Stimulated activated CD8-positive, alpha-beta memory T cell treated with anti-CD3 and anti-CD28 coated beads, Interleukin-7, amount 100 ng/mL, for 1 hour (primary cell): ENCODE results near the gene DHDDS.
A peak's percentile ranks its signal among the peaks of the same experiment; 100 is the strongest.
"Not testable (repeated sequence)": the region's sequence is repeated elsewhere in the genome, so short reads cannot be mapped to it uniquely, and the experiment has no call there.

Experiments used
- DNase-seq, 2 donors: peaks; one replicate each; pipeline ENCODE4 v3.0.0-alpha.2; 2020; ENCODE audit warnings: low read depth in 2 of 2

DHDDS gene

GRCh38 chr1:26431979-26432695 lies at the start of gene DHDDS:
Gene DHDDS (plus strand): TSS chr1:26432321. CDS start chr1:26432946, 625 bp downstream.
- DNase-seq: peak; percentile 98

- no peak for DNase-seq
These were observed 48.0 kb upstream of the DHDDS start for GRCh38 chr1:26384076-26384475.

DNA sequence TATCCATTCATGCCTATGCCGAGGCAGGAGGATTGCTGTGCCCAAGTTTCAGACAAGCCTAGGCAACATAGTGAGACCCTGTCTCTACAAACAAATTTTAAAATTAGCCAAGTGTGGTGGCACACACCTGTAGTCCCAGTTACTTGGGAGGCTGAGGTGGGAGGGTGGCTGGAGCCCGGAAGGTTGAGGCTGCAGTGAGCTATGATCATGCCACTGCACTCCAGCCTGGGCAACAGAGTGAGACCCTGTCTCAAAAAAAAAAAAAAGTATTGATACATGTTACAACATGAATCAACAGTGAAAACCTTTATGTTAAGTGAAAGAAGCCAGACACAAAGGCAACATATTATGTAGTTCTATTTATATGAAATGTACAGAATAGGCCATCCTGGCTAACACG lies 47.1 kb upstream of the DHDDS start:
- DNase-seq: not testable (repeated sequence)

DNA sequence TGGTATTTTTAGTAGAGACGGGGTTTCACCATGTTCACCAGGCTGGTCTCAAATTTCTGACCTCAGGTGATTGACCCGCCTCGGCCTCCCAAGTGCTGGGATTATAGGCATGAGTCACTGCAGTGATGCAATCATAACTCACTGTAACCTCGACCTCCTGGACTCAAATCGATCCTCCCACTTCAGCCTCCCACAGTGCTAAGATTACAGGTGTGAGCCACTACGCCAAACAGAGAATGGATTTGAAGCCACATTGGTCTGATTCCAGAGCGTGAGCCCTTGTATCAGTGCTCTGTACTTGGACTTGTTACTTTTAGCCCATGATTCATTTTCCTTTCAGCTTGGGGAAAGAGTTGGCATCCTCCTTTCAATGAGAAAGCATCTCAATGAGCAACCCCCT lies 44.7 kb upstream of the DHDDS start:
- no peak for DNase-seq

- no peak for DNase-seq
These were observed 43.2 kb upstream of the DHDDS start for GRCh38 chr1:26388791-26389445.

DNA sequence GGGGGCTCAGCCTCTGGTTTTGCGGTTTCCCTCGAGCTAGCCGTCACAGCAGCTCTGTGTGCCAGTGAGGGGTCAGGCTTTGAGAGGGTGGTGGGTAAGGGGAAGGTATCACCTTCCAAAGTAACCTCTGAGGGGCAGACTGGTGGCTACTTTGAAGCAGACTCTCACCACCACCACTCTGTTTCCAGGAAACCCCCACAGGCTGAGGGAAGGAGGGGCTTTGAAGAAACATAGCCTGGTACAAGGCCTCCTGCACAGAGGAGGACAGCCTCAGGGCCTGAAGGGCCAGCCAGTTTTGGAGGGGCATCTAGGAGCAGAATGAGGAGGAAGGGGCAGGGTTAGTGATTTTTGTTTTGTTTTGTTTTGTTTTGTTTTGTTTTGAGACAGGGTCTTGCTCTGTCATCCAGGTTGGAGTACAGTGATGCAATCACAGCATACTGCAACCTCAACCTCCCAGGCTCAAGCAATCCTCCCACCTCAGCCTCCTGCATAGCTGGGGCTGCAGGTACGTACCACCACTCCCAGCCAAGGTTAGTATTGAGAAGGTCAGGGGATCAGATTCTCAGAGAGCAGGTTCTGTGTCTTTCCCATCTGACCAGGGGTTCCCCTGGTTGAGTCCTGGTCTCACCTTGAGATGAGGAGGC lies 42.4 kb upstream of the DHDDS start:
- DNase-seq: no peak

DNA sequence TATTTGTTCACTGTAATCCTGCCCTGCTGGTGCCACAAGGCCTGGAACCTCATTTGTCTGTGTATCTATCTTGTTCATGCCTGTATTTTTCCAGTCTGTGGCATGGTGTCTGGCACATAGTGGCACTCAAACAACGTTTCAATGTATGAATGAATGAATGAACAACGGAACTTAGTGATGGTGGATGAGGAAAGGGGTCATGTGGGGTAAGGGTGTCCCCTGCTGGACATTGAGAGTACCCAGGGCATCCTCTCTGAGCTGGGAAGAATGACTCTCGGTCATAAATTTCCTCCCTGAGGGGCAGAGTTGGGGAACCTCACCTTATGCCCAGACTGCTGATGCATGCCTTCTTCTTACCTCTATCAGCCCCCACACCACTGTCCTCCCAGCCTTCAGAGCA lies 40.7 kb upstream of the DHDDS start:
- DNase-seq: peak in 1 of 2 donors; percentile 14

GRCh38 chr1:26395754-26396153 lies 36.4 kb upstream of the DHDDS start:
- no peak for DNase-seq

- no peak for DNase-seq
These were observed 33.1 kb upstream of the DHDDS start for GRCh38 chr1:26399034-26399433.

DNA sequence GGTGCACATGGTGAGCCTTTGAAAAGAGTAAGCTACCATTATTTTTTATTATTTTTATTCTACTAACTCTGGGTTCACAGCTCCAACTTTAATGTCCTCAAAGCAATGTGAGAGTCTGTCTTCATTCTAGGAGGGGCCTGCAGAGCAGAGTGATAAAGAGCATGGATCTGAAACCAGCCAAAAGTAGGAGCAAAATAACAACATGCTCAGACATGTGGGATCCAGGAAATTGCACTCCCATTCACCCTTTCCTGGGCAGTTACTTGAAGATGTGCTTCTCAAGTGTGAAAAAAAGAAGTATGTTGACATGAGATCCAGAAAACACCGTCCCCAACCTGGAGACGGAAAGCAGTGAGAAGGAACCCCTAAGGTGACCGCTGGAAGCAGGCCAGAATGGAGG lies 30.2 kb upstream of the DHDDS start:
- no peak for DNase-seq

DNA sequence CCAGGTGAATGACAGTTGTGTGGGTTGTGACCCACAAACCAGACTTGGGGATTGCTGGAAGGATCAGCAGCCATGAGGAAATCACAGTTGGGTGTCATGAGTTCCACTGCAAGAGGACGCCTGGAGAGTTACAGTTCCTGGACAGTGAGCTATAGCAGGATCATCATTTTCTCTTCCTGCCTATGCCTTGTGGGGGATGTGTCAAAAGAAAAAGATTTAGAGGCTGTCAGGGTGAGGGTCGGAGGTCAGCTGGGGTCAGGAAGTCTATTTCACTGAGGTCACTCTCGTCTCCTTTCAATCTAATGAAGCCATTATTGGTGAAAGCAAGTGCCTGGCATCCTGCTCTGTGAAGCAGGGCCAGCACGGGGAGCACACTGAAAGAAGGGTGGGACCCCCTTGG lies 28.5 kb upstream of the DHDDS start:
- DNase-seq: no peak

GRCh38 chr1:26404641-26405040 lies 27.5 kb upstream of the DHDDS start:
- no peak for DNase-seq

DNA sequence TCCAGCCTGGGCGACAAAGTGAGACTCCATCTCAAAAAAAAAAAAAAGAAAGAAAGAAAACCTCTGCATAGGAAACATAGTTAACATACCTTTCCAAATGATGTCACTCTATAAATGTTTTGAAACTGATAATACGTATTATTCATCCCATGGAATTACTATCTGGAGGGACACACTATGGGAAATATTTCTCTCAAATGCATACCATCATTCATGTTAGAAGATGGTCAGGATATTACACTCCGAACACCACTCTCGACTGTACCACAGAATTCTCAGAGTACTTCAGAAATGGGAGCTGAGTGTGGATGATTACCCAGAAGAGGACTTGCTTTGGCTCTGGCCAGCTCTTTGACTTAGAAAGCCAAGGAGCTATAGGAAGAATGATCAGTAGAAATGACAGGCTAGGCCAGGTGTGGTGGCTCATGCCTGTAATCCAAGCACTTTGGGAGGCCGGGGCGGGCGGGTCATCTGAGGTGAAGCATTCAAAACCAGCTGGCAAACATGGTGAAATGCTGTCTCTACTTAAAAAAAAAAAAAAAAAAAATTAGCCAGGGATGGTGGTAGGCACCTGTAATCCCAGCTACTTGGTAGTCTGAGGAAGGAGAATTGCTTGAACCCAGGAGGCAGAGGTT lies 26.7 kb upstream of the DHDDS start:
- no peak for DNase-seq

DNA sequence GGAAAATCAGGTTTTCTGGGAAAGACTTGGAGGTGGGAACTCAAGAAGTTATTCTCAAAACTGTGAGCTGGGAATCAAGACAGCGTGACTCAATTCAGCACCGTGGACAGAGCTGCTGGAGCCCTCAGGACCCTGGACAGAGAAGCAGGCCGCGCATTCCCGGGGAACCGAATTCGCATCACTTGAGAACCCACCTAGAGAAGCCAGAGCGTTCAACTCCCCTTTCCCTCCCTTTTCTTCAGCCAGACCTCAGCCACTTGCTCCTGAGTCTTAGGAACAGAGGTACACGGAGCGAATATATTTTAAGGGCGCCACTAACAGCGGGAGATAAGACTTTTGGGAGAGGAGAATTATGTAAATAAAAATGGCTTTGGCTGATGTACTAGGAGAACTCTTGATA lies 23.5 kb upstream of the DHDDS start:
- peak; percentile 52 to 63 for DNase-seq

DNA sequence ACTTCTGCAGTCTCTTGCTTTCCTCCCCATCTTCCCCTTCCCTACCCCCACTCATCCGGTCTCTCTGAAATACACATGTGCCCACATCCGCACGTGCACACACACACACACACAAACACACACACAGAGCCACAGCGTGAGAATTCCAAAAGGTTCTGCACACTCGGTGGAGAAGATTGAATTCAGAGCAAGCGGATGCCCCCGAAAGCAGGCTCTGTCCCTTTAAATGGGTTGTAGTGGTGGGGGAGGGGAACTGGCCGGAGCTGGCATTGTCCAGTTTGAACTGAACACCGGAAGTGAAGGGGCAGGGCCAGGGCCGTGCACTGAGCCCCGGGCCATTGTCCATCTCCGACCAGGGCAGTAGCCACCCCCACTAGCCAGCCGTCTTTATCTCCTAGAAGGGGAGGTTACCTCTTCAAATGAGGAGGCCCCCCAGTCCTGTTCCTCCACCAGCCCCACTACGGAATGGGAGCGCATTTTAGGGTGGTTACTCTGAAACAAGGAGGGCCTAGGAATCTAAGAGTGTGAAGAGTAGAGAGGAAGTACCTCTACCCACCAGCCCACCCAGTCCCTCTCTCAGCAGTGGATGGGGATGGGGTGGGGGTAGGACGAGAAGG lies 22.8 kb upstream of the DHDDS start:
- no peak for DNase-seq

DNA sequence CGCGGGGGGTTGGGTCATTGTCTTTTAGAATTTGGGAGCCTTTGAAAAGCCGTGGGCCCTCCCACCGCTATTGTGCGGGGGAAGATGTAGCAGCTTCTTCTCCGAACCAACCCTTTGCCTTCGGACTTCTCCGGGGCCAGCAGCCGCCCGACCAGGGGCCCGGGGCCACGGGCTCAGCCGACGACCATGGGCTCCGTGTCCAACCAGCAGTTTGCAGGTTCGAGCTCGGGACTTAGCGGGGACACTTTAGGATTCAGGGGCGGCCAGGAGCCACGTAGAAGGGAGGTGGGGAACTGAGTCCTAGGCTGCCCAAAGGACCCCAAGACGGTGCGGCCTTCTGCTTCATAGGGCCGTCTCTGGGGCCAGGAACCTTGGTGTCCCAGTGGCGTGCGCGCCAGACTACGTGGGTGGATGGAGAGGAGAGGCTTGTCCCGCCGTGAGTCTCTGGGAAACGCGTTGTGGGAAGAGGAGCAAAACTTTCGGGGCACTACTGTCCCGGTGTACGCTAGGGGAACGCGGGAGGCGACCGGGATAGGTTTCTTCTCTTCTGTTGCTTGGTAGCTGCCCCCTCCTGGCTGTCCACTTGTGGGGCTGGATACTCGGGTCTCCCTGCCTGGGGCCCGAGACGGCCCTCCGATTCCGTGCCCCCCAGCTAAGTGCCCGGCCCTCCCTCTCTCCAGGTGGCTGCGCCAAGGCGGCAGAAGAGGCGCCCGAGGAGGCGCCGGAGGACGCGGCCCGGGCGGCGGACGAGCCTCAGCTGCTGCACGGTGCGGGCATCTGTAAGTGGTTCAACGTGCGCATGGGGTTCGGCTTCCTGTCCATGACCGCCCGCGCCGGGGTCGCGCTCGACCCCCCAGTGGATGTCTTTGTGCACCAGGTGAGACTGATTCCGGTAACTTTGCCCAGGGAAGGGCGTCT lies 21.2 kb upstream of the DHDDS start, which contains the start of gene LIN28A:
TSS of gene LIN28A (plus strand) at position 112 of the 918 bp plus-strand sequence. CDS start at position 187, 75 bp downstream.
- DNase-seq: no peak

GRCh38 chr1:26411624-26412074 lies 20.5 kb upstream of the DHDDS start:
- no peak for DNase-seq

GRCh38 chr1:26412180-26412840 lies 19.8 kb upstream of the DHDDS start:
- DNase-seq: no peak

DNA sequence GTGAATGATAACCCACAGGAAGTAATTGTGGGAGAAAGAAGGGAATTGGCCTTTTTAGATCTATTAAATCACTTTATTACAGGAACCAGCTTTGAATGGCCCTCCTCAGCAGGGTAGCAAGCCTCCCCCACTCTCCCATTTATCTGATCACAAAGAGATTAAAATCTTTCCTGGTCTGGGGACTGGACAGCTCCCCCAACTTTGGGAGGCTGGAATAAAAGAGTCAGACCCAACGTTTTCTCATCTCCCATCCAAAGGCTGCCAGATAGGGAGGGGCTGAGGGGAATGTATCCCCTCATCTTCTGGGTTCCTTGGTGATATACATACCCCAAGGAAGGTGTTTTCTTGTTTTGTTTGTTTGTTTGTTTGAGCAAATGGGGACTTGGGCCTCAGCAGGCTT lies 19.1 kb upstream of the DHDDS start:
- DNase-seq: no peak

GRCh38 chr1:26417111-26417759 lies 14.9 kb upstream of the DHDDS start:
- peak; percentile 66 to 79 for DNase-seq
